Cardiac fibroblast (primary cell): Measurements from ENCODE around the gene SLC35G1.

ENCODE experiments used
- DNase-seq, 2 donors: peaks; one replicate each; pipeline versions ENCODE4 v3.0.0 to v3.0.0-alpha.2; 2010; ENCODE audit warnings: low read depth in 2 of 2
- H3K4me3 ChIP-seq, 2 donors: replicated peaks in 1 of 2; 1 replicate in 1 of 2; 2 replicates in 1 of 2; pipeline ENCODE4 v1.5.1; 2011; ENCODE audit warnings: low read depth in 2 of 2, low read length in 2 of 2, mild to moderate bottlenecking in 2 of 2, moderate library complexity in 1 of 2
- TF ChIP-seq, protein P1 (sequence below): IDR thresholded peaks from one replicate; pipeline ENCODE4 v1.5.1; 2011; ENCODE audit warnings: low read depth, mild to moderate bottlenecking, low read length, inconsistent platforms

The SLC35G1 gene

DNA sequence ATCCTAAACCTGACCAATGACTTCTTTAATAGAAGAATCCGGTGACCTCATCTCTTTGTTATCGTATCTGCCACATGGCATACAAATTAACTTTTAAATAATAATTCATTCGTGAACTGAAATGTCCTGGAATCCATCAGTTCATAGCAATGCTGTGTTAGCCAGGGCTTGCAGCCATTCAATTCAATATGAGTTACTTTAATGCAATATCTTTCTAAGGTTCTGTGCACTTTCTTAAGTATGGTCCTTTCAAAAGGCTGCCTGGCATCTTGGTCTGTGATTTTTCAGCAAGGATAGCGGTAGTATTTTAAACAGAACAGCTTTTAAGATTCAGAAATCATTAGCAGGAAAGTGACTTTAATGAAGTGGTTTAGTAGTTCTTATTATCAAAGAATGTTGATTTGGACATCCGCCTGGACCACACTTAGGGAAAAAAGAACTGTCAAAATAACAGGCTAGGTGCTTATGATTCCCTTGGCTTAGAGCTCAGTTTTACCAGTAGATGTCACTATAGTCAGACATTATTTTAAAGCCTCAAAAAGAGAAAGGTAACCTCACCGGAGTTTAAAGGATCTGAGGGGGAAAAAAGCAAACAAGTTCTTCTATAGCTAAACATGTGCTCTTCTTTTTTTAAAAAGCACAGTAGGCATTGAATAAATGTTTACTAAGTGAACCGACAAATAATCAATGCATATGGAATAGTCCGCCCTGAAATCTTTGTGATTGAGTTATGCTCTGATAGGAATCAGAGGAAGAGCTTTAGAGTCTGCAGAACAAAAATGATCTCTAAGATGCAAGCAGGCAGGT is 22.7 kb downstream of the SLC35G1 start:
- peak; percentile 62 to 64 for DNase-seq
- no peak overlapping the region for H3K4me3 ChIP-seq
- TF ChIP-seq, protein P1, sequence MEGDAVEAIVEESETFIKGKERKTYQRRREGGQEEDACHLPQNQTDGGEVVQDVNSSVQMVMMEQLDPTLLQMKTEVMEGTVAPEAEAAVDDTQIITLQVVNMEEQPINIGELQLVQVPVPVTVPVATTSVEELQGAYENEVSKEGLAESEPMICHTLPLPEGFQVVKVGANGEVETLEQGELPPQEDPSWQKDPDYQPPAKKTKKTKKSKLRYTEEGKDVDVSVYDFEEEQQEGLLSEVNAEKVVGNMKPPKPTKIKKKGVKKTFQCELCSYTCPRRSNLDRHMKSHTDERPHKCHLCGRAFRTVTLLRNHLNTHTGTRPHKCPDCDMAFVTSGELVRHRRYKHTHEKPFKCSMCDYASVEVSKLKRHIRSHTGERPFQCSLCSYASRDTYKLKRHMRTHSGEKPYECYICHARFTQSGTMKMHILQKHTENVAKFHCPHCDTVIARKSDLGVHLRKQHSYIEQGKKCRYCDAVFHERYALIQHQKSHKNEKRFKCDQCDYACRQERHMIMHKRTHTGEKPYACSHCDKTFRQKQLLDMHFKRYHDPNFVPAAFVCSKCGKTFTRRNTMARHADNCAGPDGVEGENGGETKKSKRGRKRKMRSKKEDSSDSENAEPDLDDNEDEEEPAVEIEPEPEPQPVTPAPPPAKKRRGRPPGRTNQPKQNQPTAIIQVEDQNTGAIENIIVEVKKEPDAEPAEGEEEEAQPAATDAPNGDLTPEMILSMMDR = peak; percentile 59

DNA sequence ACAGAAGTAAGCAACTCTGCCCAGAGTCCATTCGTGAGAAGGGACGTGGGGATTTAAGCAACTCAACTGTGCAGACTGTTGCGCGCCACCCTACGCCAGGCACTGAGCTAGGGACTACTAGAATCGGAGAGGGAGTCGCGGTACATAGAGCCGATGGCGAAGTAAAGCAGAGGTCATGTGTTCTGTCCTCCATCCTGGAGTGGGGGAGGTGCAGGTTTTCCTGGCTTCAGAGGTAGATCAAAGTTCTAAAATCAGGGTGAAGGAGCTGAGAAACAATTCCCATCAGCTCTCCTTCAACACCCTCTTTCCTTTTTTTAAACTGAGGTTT is 23.2 kb downstream of the SLC35G1 start:
- DNase-seq = no peak
- TF ChIP-seq, protein P1 = no peak
- H3K4me3 ChIP-seq = no peak overlapping the region

DNA sequence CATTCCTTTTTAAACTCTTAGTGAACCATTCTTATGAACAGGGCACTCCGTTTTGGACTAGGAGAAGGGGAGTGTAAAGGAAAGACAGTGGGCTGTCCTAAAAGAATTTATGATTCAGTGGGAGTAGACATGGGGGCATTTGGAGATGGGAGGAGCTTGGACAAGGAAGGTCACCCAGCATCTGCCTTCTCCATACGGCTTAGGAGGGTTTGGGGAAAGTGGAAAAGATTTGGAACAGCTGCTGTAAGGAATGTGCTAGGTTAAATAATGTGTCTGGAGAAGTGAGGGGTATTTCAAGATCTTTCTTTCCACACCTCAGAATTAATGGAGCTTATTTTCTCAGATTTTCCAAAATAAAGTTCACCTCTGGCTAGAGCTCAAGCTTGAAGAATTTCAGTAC is 24.0 kb downstream of the SLC35G1 start:
- no peak overlapping the region for H3K4me3 ChIP-seq
- TF ChIP-seq, protein P1 = no peak
- DNase-seq = no peak

DNA sequence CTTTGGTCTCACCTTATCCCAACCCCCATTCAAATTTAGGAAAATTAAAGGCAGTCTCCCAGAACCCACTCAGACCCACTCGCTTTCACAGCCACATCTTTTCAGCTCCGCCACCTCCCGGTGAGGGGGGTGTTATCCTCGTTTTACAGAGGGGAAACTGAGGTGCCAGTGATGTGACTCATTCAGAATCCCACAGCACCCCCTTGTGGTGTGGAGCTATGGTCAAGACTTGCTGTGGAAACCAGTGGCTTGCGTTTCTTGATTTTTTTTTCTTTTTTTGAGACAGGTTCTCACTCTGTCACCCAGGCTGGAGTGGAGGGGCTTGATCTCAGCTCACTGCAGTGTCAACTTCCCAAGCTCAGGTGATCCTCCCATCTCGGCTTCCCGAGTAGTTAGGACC is 27.6 kb downstream of the SLC35G1 start:
- no peak overlapping the region for H3K4me3 ChIP-seq
- TF ChIP-seq, protein P1 = peak; percentile 31
- peak in 1 of 2 donors; percentile 4 for DNase-seq

DNA sequence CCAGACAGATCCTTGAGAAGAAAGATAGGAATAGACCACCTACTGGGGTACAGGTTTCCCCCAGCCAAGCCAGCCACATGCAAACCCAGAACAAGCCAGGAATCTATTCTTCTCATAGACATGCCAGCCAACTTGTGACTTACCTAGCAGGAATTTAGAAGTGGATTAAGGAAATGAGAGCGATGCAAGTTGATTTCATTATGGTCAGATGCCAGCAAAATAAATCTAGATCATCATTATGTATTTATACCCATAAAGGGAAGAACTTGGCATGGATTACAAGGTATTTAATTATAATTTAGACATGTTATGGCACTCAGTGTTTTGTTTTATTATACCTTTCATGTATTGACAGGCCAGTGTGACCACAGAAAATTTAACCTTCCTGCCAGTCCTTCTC is 32.8 kb downstream of the SLC35G1 start:
- no peak overlapping the region for H3K4me3 ChIP-seq
- TF ChIP-seq, protein P1 = no peak
- DNase-seq = no peak

DNA sequence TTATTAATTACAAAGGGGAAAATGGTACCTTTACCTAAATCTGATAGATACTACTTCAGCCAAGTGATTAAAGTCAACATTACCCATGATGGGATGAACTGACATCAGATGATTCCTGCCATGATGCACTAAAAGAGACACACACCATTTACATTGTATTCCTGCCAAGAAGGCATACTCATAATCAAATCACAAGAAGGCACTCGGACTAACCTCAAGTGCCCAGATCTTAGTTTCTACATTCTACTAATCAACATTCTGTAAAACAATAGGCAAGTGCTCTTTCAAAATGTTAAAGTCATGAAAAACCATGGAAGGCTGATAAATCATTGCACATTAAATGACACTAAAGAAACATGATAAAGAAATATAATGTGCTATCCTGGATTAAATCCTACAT is 44.4 kb downstream of the SLC35G1 start:
- DNase-seq = peak in 1 of 2 donors; percentile 19
- no peak overlapping the region for H3K4me3 ChIP-seq
- TF ChIP-seq, protein P1 = no peak

DNA sequence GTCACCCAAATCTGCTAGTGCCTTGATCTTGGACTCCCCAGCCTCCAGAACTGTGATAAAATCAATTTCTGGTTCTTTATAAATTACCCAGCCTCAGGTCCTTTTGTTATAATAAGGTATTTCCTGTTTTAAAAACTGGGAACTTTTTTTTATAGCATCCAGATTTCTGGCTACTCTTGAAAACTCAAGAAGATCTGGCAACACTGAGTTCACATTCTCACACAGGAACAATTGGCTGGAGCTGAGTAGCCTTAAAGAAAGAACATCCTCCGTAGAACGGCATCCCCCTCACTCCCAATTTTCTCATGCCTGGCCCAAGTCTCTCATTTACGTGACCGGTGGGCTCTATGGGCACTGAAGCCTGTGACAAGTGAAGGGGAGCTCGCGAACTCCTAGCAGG is 47.1 kb downstream of the SLC35G1 start:
- H3K4me3 ChIP-seq = no peak overlapping the region
- TF ChIP-seq, protein P1 = no peak
- no peak for DNase-seq
